GM12864 (cell line): ENCODE data around the gene DCTD.

ENCODE experiments used
- DNase-seq: peaks from one replicate; pipeline ENCODE4 v3.0.0-alpha.2; 2011; ENCODE audit warnings: low read depth
- H3K4me3 ChIP-seq: 2 replicates; pipeline ENCODE4 v1.5.1; 2011; ENCODE audit warnings: mild to moderate bottlenecking, low read depth, low read length, control low read depth
- TF ChIP-seq, protein P1 (sequence below): IDR thresholded peaks from 2 replicates; pipeline ENCODE4 v1.5.1; 2011; ENCODE audit warnings: low read depth, mild to moderate bottlenecking, moderate library complexity, low read length, control low read depth, inconsistent platforms; ENCODE audit errors: missing control alignments

DCTD gene

DNA sequence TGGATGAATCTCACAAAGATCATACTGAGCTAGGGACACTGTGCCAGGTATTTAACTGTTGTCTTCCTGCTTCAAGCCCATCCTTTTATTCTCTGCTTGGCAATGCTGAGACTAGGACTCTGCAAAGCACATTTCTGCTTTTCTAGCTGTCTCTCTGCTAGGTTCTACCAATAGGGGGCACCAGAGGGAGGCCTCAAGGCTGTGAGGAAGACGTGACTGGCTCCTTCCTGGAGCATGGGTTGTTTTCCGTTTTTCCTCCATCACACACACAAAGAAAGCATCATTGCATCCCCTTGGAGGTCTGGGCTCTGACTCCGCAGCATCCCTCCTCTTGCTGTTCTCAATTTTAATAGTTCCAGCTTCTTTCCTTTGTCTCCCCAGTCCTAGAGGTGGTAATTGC is 10.9 kb upstream of the DCTD start:
- no peak for DNase-seq

DNA sequence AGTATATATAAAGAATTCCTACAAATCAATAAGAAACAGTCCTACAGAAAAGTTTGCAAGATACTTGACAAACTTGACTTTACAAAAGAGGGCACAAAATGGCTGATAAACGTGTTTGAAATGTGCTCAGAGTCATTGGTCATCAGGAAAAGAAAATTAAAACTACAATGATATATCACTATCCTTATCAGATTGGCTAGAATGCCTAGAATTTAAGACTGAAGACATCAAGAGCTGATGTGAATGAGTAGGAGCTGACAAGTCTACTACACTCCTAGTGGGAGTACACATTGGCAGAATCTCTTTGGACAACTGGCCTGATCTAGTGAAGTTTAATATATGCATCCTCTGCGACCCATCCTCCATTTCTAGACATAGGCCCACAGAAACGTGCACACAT is 10.3 kb upstream of the DCTD start:
- no peak for DNase-seq
- H3K4me3 ChIP-seq, result no peak overlapping the region
- TF ChIP-seq, protein P1, sequence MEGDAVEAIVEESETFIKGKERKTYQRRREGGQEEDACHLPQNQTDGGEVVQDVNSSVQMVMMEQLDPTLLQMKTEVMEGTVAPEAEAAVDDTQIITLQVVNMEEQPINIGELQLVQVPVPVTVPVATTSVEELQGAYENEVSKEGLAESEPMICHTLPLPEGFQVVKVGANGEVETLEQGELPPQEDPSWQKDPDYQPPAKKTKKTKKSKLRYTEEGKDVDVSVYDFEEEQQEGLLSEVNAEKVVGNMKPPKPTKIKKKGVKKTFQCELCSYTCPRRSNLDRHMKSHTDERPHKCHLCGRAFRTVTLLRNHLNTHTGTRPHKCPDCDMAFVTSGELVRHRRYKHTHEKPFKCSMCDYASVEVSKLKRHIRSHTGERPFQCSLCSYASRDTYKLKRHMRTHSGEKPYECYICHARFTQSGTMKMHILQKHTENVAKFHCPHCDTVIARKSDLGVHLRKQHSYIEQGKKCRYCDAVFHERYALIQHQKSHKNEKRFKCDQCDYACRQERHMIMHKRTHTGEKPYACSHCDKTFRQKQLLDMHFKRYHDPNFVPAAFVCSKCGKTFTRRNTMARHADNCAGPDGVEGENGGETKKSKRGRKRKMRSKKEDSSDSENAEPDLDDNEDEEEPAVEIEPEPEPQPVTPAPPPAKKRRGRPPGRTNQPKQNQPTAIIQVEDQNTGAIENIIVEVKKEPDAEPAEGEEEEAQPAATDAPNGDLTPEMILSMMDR, result no peak

More for the DNA sequence above, 10.9 kb upstream of the DCTD start:
- TF ChIP-seq, protein P1, result peak; percentile 49
- no peak overlapping the region for H3K4me3 ChIP-seq

DNA sequence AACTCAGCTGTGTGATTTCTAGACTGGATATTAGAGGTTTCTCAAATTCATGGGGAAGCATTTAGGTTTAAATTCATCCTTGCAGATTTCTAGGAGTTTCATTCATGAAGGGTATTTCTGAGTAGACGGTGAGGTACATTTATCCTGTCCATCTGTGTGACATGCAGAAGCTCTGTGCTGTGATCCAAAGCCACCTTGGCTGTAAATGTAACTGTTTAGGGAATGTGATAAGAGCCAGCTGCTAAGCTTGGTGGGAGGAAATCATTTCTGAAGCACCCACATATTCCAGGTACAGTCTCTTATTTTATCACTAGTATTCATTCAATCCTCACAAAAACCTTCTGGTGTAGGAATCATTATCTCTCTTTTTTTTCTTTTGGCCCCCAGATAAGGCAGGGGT is 8.7 kb upstream of the DCTD start:
- DNase-seq, result no peak
- no peak overlapping the region for H3K4me3 ChIP-seq
- TF ChIP-seq, protein P1, result no peak

DNA sequence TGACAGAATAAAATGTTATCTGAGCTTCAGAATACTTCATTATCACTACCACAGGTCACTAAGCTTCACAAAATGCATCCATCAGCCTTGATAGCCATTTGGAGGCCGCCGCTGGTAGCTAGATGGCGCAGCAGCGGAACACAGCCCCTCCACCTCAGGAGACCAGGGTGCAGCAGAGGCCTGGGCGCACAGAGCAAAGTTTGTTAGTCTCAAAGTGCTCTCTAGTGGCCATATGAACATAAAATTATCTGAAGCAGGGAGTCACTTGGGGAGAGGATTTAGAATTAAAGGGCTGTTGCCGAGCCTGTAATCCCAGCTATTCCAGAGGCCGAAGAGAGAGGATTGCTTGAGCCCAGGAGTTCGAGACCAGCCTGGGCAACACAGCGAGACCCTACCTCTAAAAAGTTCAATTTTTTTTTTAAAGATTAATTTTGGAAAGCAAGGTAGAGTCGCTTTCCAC is 8.1 kb upstream of the DCTD start:
- H3K4me3 ChIP-seq, result no peak overlapping the region
- TF ChIP-seq, protein P1, result peak; percentile 72
- DNase-seq, result peak; percentile 63

GRCh38 chr4:182924497-182924896 is 7.3 kb upstream of the DCTD start:
- DNase-seq, result no peak
- no peak overlapping the region for H3K4me3 ChIP-seq
- TF ChIP-seq, protein P1, result no peak

DNA sequence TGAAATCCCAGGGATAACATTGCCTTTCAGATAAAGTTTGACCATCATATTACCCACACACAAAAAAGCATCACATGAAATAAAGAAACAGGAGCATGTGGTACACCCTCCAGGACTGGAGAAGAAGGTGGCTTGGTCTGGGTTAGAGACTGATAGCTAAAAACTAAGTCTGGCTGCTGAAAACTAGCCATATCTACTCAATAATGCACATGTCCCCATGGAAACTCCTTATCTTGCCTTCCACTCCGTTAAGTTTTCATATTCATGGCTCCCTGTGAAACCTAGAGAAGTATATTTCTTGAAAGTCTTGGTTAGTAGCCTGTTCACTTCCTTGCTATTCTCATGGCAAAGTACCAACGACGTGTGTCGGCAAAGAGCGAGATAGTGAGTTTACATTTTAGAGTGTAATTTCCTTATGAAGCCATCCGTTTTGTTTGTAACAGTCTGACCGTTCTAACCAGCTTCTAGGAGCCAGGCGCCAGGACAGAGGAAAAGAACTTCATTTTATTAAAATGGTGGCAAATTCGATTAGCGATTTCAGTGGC is 6.7 kb upstream of the DCTD start:
- no peak for DNase-seq
- no peak overlapping the region for H3K4me3 ChIP-seq
- TF ChIP-seq, protein P1, result no peak

DNA sequence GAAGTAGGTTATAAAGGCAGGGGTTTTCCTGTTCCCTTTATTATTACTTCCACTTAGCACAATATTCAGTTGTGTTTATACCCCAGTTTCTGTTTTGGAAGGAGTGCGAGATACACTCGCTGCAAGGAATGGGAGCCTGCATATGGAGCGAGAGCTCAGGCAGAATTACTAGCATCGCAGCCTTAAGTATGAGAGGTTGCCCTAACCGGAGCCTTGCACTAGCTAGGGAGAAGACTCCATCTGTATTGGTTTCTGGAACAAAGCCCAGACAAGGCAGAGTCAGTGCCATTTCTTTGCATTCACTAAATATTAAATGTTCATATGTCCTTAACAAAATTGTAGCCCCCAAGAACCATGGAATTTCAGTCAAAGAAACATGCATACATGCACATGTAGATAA is 6.2 kb upstream of the DCTD start:
- TF ChIP-seq, protein P1, result no peak
- no peak for DNase-seq
- no peak overlapping the region for H3K4me3 ChIP-seq
